Central memory CD8-positive, alpha-beta T cell (primary cell): ENCODE measurements around the gene HDDC3.

Source experiments
- ATAC-seq: fragments of 150-1000 bp; cut with Tn5 transposase; replicated peaks from 2 replicates; pipeline ENCODE4 v1.10.0; 2022; ENCODE audit warnings: mild to moderate bottlenecking, moderate FRiP score, moderate number of reproducible peaks; ENCODE audit not compliant: poor library complexity, severe bottlenecking; ENCODE audit errors: extremely low read depth
- DNase-seq, 2 donors: peaks; one replicate each; pipeline ENCODE4 v3.0.0; 2021; ENCODE audit warnings: low spot score in 2 of 2
- H3K27ac Mint-ChIP-seq: one replicate; pipeline ENCODE4 v1.8.0; 2022; ENCODE audit warnings: low read depth, mild to moderate bottlenecking, moderate library complexity, mixed read lengths
- H3K27me3 Mint-ChIP-seq: one replicate; pipeline ENCODE4 v1.8.0; 2022; ENCODE audit warnings: mixed read lengths
- H3K36me3 Mint-ChIP-seq: one replicate; pipeline ENCODE4 v1.8.0; 2022; ENCODE audit warnings: mild to moderate bottlenecking, moderate library complexity, mixed read lengths; ENCODE audit not compliant: insufficient read depth
- H3K4me1 Mint-ChIP-seq: one replicate; pipeline ENCODE4 v1.8.0; 2022; ENCODE audit warnings: mixed read lengths
- H3K4me3 Mint-ChIP-seq: one replicate; pipeline ENCODE4 v1.8.0; 2022; ENCODE audit warnings: mild to moderate bottlenecking, moderate library complexity, mixed read lengths
- H3K9me3 Mint-ChIP-seq: one replicate; pipeline ENCODE4 v1.8.0; 2022; ENCODE audit warnings: mixed read lengths

Gene HDDC3

GRCh38 chr15:90949979-90950675 lies 17.8 kb upstream of the HDDC3 start:
- Mint-ChIP-seq H3K4me1 (peaks cover 9% of the 10 kb centered on the region), H3K27ac (no peak overlapping the region), H3K27me3 (no peaks in the 10 kb centered on the region), H3K36me3 (peaks cover 38% of the 10 kb centered on the region), H3K9me3 (no peaks in the 10 kb centered on the region), H3K4me3 (no peak overlapping the region)
- no peak for ATAC-seq
- no peak for DNase-seq

GRCh38 chr15:90948506-90948905 lies 16.2 kb upstream of the HDDC3 start:
- Mint-ChIP-seq H3K4me1 (peaks cover 2% of the 10 kb centered on the region), H3K9me3 (no peaks in the 10 kb centered on the region), H3K36me3 (peaks cover 47% of the 10 kb centered on the region), H3K27ac (no peak overlapping the region), H3K27me3 (no peaks in the 10 kb centered on the region), H3K4me3 (no peak overlapping the region)
- ATAC-seq (no peak), DNase-seq (no peak)

- Mint-ChIP-seq H3K27me3 (no peaks in the 10 kb centered on the region), H3K27ac (no peak overlapping the region), H3K4me3 (no peak overlapping the region), H3K9me3 (no peaks in the 10 kb centered on the region), H3K36me3 (peaks cover 52% of the 10 kb centered on the region), H3K4me1 (no peaks in the 10 kb centered on the region)
- DNase-seq (no peak), ATAC-seq (no peak)
Observed at GRCh38 chr15:90947577-90948357, 15.4 kb upstream of the HDDC3 start.

- H3K36me3 Mint-ChIP-seq, result peaks cover 58% of the 10 kb centered on the region
- no peaks in the 10 kb centered on the region for H3K9me3 Mint-ChIP-seq
- no peak for ATAC-seq
Observed at GRCh38 chr15:90946941-90947576, 14.7 kb upstream of the HDDC3 start.

GRCh38 chr15:90946538-90946937 lies 14.2 kb upstream of the HDDC3 start:
- Mint-ChIP-seq H3K9me3 (no peaks in the 10 kb centered on the region), H3K27me3 (no peaks in the 10 kb centered on the region), H3K36me3 (peaks cover 59% of the 10 kb centered on the region), H3K27ac (no peak overlapping the region), H3K4me1 (no peaks in the 10 kb centered on the region), H3K4me3 (no peak overlapping the region)
- no peak for ATAC-seq
- DNase-seq, result no peak

More at GRCh38 chr15:90946941-90947576, 14.7 kb upstream of the HDDC3 start:
- Mint-ChIP-seq H3K27ac (no peak overlapping the region), H3K27me3 (no peaks in the 10 kb centered on the region), H3K4me1 (no peaks in the 10 kb centered on the region), H3K4me3 (no peak overlapping the region)
- no peak for DNase-seq

GRCh38 chr15:90945091-90945490 lies 12.7 kb upstream of the HDDC3 start:
- Mint-ChIP-seq H3K27ac (no peak overlapping the region), H3K36me3 (peaks cover 63% of the 10 kb centered on the region), H3K4me3 (no peak overlapping the region), H3K4me1 (no peaks in the 10 kb centered on the region), H3K9me3 (no peaks in the 10 kb centered on the region), H3K27me3 (no peaks in the 10 kb centered on the region)
- ATAC-seq, result no peak
- DNase-seq, result no peak

GRCh38 chr15:90942354-90943120 lies 10.2 kb upstream of the HDDC3 start:
- Mint-ChIP-seq H3K27ac (no peak overlapping the region), H3K36me3 (peaks cover 67% of the 10 kb centered on the region), H3K4me3 (no peak overlapping the region), H3K9me3 (no peaks in the 10 kb centered on the region), H3K27me3 (no peaks in the 10 kb centered on the region), H3K4me1 (no peaks in the 10 kb centered on the region)
- no peak for ATAC-seq
- DNase-seq, result no peak

GRCh38 chr15:90941038-90941437 lies 8.7 kb upstream of the HDDC3 start:
- Mint-ChIP-seq H3K9me3 (no peaks in the 10 kb centered on the region), H3K4me1 (peaks cover 10% of the 10 kb centered on the region), H3K27me3 (no peaks in the 10 kb centered on the region), H3K4me3 (no peak overlapping the region), H3K36me3 (peaks cover 61% of the 10 kb centered on the region), H3K27ac (no peak overlapping the region)
- no peak for DNase-seq
- no peak for ATAC-seq

GRCh38 chr15:90939756-90940155 lies 7.4 kb upstream of the HDDC3 start:
- H3K4me3 Mint-ChIP-seq, result no peak overlapping the region
- H3K9me3 Mint-ChIP-seq, result no peaks in the 10 kb centered on the region
- DNase-seq, result no peak
- no peak for ATAC-seq
- peaks cover 18% of the 10 kb centered on the region for H3K4me1 Mint-ChIP-seq
- H3K27ac Mint-ChIP-seq, result no peak overlapping the region
- no peaks in the 10 kb centered on the region for H3K27me3 Mint-ChIP-seq
- peaks cover 53% of the 10 kb centered on the region for H3K36me3 Mint-ChIP-seq

- peaks cover 27% of the 10 kb centered on the region for H3K4me1 Mint-ChIP-seq
- H3K27me3 Mint-ChIP-seq, result no peaks in the 10 kb centered on the region
- H3K9me3 Mint-ChIP-seq, result no peaks in the 10 kb centered on the region
- peaks cover 41% of the 10 kb centered on the region for H3K36me3 Mint-ChIP-seq
- DNase-seq (no peak), ATAC-seq (no peak)
- H3K4me3 Mint-ChIP-seq, result no peak overlapping the region
- no peak overlapping the region for H3K27ac Mint-ChIP-seq
Observed at GRCh38 chr15:90938261-90938660, 5.9 kb upstream of the HDDC3 start.

- DNase-seq (no peak), ATAC-seq (no peak)
- H3K4me3 Mint-ChIP-seq, result peak overlapping the region; percentile 81
- H3K4me1 Mint-ChIP-seq, result peaks cover 34% of the 10 kb centered on the region
- H3K27ac Mint-ChIP-seq, result peak overlapping the region; percentile 88
- H3K36me3 Mint-ChIP-seq, result peaks cover 29% of the 10 kb centered on the region
- H3K27me3 Mint-ChIP-seq, result no peaks in the 10 kb centered on the region
- H3K9me3 Mint-ChIP-seq, result no peaks in the 10 kb centered on the region
Observed at GRCh38 chr15:90936823-90937222, 4.5 kb upstream of the HDDC3 start.

GRCh38 chr15:90934949-90935751 lies 2.8 kb upstream of the HDDC3 start, which contains the start of gene UNC45A:
UNC45A (plus strand) TSS chr15:90935285; CDS start chr15:90935325, 40 bp downstream.
- peak; percentile 89 to 93 for DNase-seq
- H3K4me3 Mint-ChIP-seq, result peak within 1 kb of the TSS; percentile 81
- no peaks in the 10 kb centered on the region for H3K27me3 Mint-ChIP-seq
- no peaks in the 10 kb centered on the region for H3K9me3 Mint-ChIP-seq
- H3K27ac Mint-ChIP-seq, result peak within 1 kb of the TSS; percentile 88
- peaks cover 47% of the 10 kb centered on the region for H3K4me1 Mint-ChIP-seq
- H3K36me3 Mint-ChIP-seq, result peaks cover 24% of the 10 kb centered on the region
- ATAC-seq, result peak; percentile 69
